ENCODE measurements around the gene UBXN4.

- TF ChIP-seq POLR2AphosphoS5 (IDR thresholded peaks at IDR 0.05) (no peak), POLR2A (IDR thresholded peaks at IDR 0.05) (no peak), CTCF (IDR thresholded peaks at IDR 0.05 in 8 of 11, conservative IDR thresholded peaks at IDR 0.05 in 3 of 11) (no peak)
These were observed 5.1 kb upstream of the UBXN4 start for GRCh38 chr2:135736546-135736945.

Data from spleen (tissue), 7 donors.